Measurements from ENCODE around the gene AOPEP.

GRCh38 chr9:95005278-95006143 lies 279.0 kb downstream of the AOPEP start:
- TF ChIP-seq CTCF (conservative IDR thresholded peaks at IDR 0.05; ENCODE audit: low read length) = no peak
- TF ChIP-seq EZH2phosphoT487 (IDR thresholded peaks at IDR 0.05; ENCODE audit: borderline replicate concordance) = no peak
